Naive thymus-derived CD4-positive, alpha-beta T cell (primary cell): ENCODE measurements around the gene LANCL3. TPM values are rescaled to one million over a fixed set of nuclear protein-coding genes. Genes with fewer than 3 reads are reported as not detected.
"Not testable (repeated sequence)": the region's sequence is repeated elsewhere in the genome, so short reads cannot be mapped to it uniquely, and the experiment has no call there.

Experiments
- ATAC-seq: fragments of 150-1000 bp; cut with Tn5 transposase; 2 replicates; pipeline ENCODE4 v1.10.0; 2021; ENCODE audit warnings: mild to moderate bottlenecking, moderate library complexity
- CTCF ChIA-PET: fragments of 350-600 bp; sonication (Branson Sonifier 250); formaldehyde crosslinking; loops from one replicate; lab custom pipeline; 2021; ENCODE audit warnings: antibody characterized with exemption; lab: Charles Lee
- POLR2A ChIA-PET: fragments of 350-600 bp; sonication (Branson Sonifier 250); formaldehyde crosslinking; loops from one replicate; lab custom pipeline; 2021; ENCODE audit warnings: antibody characterized with exemption, inconsistent platforms; lab: Charles Lee
- DNase-seq, 9 donors: peaks; one replicate each; pipeline versions ENCODE4 v3.0.0 to v3.0.0-alpha.2; 2020 to 2022; ENCODE audit warnings: mixed read lengths in 1 of 9
- H3K27ac ChIP-seq: one replicate; pipeline ENCODE4 v1.7.0; 2013; ENCODE audit warnings: mild to moderate bottlenecking, low read depth, low read length, moderate library complexity
- H3K27me3 ChIP-seq, 2 donors: one replicate each; pipeline ENCODE4 v1.7.0; 2013; ENCODE audit warnings: low read length in 2 of 2, mild to moderate bottlenecking in 2 of 2, moderate library complexity in 2 of 2; ENCODE audit not compliant: control insufficient read depth in 2 of 2, insufficient read depth in 2 of 2
- H3K36me3 ChIP-seq, 3 experiments: 1 replicate in 2 of 3; 2 replicates in 1 of 3; pipeline ENCODE4 v1.7.0; 2013; ENCODE audit warnings: low read length in 3 of 3, mild to moderate bottlenecking in 3 of 3, moderate library complexity in 1 of 3; ENCODE audit not compliant: insufficient read depth in 3 of 3, control insufficient read depth in 2 of 3
- H3K4me1 ChIP-seq, 2 donors: one replicate each; pipeline ENCODE4 v1.7.0; 2013; ENCODE audit warnings: low read length in 2 of 2, mild to moderate bottlenecking in 2 of 2, moderate library complexity in 1 of 2; ENCODE audit not compliant: control insufficient read depth in 2 of 2, insufficient read depth in 2 of 2
- H3K4me3 ChIP-seq: 2 replicates; pipeline ENCODE4 v1.7.0; 2013; ENCODE audit warnings: mild to moderate bottlenecking, low read length
- H3K9me3 ChIP-seq, 3 experiments: 1 replicate in 2 of 3; 2 replicates in 1 of 3; pipeline ENCODE4 v1.7.0; 2013; ENCODE audit warnings: low read length in 3 of 3; ENCODE audit not compliant: control insufficient read depth in 2 of 3
- H3K27ac Mint-ChIP-seq, 9 donors: one replicate each; pipeline ENCODE4 v1.8.0; 2020 to 2022; ENCODE audit warnings: mixed read lengths in 9 of 9, mild to moderate bottlenecking in 8 of 9, moderate library complexity in 5 of 9, inconsistent platforms in 2 of 9
- H3K27me3 Mint-ChIP-seq, 5 donors: one replicate each; pipeline ENCODE4 v1.8.0; 2021 to 2022; ENCODE audit warnings: mixed read lengths in 5 of 5, mild to moderate bottlenecking in 1 of 5
- H3K36me3 Mint-ChIP-seq, 5 donors: one replicate each; pipeline ENCODE4 v1.8.0; 2020 to 2022; ENCODE audit warnings: mixed read lengths in 5 of 5, mild to moderate bottlenecking in 3 of 5, inconsistent platforms in 1 of 5
- H3K4me1 Mint-ChIP-seq, 7 donors: one replicate each; pipeline ENCODE4 v1.8.0; 2020 to 2022; ENCODE audit warnings: mixed read lengths in 7 of 7, mild to moderate bottlenecking in 3 of 7, inconsistent platforms in 1 of 7
- H3K4me3 Mint-ChIP-seq, 10 donors: one replicate each; pipeline ENCODE4 v1.8.0; 2020 to 2022; ENCODE audit warnings: mild to moderate bottlenecking in 10 of 10, mixed read lengths in 10 of 10, moderate library complexity in 6 of 10, inconsistent platforms in 2 of 10
- H3K9me3 Mint-ChIP-seq, 11 donors: one replicate each; pipeline ENCODE4 v1.8.0; 2020 to 2022; ENCODE audit warnings: mixed read lengths in 11 of 11, mild to moderate bottlenecking in 4 of 11, inconsistent platforms in 1 of 11, moderate library complexity in 1 of 11
- intact Hi-C, 2 donors: fragments of 100-400 bp; cut with micrococcal nuclease; formaldehyde crosslinking; loops; one replicate each; pipeline ENCODE4 v1.15.1; 2023
- polyA plus RNA-seq, 2 donors: library from polyadenylated mRNA; unstranded; fragments of 300-500 nt; fragmentation: Illumina TruSeq; gene quantifications; one replicate each; pipeline ENCODE4 v1.2.3, GENCODE V29; 2021
- total RNA-seq, 6 experiments: library from RNA in 5 of 6; stranded (reverse) in 5 of 6; gene quantifications; 1 replicate in 5 of 6; 2 replicates in 1 of 6; pipeline ENCODE4 v1.2.3 and lab custom pipeline; 2021 to 2026

The LANCL3 gene
- total and polyA plus RNA-seq, 7 experiments from 2014 or later: 0.03 to 0.53 (median 0.16) TPM; not detected in 2

DNA sequence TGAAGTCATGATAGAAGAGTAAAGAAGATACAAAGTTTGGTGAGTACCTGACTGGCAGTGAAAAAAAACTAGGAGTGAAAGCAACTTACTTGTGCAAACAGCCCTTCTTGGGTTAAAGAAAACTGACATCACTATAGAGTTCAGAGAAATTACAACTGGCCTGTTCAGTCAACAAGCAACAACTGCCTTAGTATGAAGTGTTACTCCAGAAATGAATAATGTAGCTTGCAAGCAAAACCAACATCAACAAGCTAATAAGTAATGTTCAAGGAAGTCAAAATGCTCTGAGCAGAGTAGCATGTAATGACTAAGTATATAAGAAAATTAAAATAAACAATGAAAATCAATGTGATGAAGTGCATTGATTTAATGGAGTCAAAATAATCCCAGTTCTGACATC is 21.8 kb upstream of the LANCL3 start:
- H3K27ac Mint-ChIP-seq, intact Hi-C loops, H3K36me3 Mint-ChIP-seq, CTCF ChIA-PET, ATAC-seq, H3K9me3 Mint-ChIP-seq, H3K4me3 Mint-ChIP-seq, H3K36me3 ChIP-seq, POLR2A ChIA-PET, H3K4me3 ChIP-seq, H3K27me3 Mint-ChIP-seq, DNase-seq, H3K27ac ChIP-seq, H3K27me3 ChIP-seq, H3K4me1 ChIP-seq, H3K4me1 Mint-ChIP-seq, H3K9me3 ChIP-seq: not testable (repeated sequence)

- H3K27me3 ChIP-seq: no peaks in the 10 kb centered on the region
- H3K27ac Mint-ChIP-seq: no peak overlapping the region
- H3K9me3 ChIP-seq: no peaks in the 10 kb centered on the region
- no peaks in the 10 kb centered on the region for H3K36me3 ChIP-seq
- CTCF ChIA-PET: no interaction called here
- H3K4me3 ChIP-seq: no peak overlapping the region
- intact Hi-C loops: no loop called here
- H3K27ac ChIP-seq: no peak overlapping the region
- H3K4me3 Mint-ChIP-seq: no peak overlapping the region
- H3K36me3 Mint-ChIP-seq: no peaks in the 10 kb centered on the region
- DNase-seq (no peak), ATAC-seq (no peak)
- no peaks in the 10 kb centered on the region for H3K4me1 ChIP-seq
- POLR2A ChIA-PET: no interaction called here
- peaks cover 0 to 2% (median 0%) of the 10 kb centered on the region in 5 donors for H3K27me3 Mint-ChIP-seq
- peaks cover 0 to 2% (median 0%) of the 10 kb centered on the region in 11 donors for H3K9me3 Mint-ChIP-seq
- peaks cover 0 to 1% (median 0%) of the 10 kb centered on the region in 7 donors for H3K4me1 Mint-ChIP-seq
These were observed 18.0 kb upstream of the LANCL3 start for GRCh38 chrX:37553476-37553875.

DNA sequence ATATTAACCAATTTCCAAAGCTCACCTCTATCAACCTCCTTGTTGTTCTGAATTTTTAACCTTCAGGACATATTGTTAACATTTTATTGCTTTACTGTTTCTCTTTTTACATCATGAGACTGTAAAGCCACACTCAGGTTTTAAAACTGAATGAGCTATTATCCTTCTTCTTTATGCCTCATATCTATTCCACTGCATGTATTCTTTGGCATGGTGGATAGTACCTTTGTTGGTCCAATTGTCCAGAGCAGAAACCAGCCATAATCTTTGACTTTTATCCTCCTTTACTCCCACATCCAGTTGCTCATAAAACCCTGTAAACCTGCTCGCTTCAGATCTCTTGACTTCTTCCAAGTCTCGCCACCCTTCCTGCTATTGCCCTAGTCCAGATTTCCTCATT is 6.2 kb upstream of the LANCL3 start:
- peaks cover 0 to 20% (median 0%) of the 10 kb centered on the region in 5 donors for H3K27me3 Mint-ChIP-seq
- H3K4me1 ChIP-seq, ATAC-seq, H3K4me1 Mint-ChIP-seq, H3K27ac ChIP-seq, H3K36me3 Mint-ChIP-seq, intact Hi-C loops, H3K4me3 ChIP-seq, POLR2A ChIA-PET, H3K4me3 Mint-ChIP-seq, H3K27me3 ChIP-seq, CTCF ChIA-PET, H3K27ac Mint-ChIP-seq, H3K9me3 ChIP-seq, H3K36me3 ChIP-seq, DNase-seq, H3K9me3 Mint-ChIP-seq: not testable (repeated sequence)

DNA sequence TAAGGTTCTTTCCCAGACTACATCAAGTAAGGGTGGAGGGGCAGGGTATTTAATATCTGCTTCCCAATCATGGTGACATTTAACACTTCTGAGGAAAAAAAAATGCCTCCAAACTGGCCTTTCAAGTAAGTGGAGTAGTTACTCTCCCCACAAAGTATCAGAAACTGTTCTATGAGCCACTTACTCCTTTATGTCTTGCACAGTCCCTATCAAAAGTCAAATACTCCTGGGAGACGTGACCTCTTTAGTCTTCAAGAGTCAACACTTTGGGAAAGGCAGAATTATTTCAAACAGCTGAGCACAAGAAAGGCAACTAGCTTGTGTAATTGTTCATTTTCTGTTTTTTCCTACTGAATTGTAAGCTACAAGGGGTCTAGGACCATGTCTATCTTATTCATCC is 1.1 kb upstream of the LANCL3 start:
- ATAC-seq, H3K27ac Mint-ChIP-seq, H3K27ac ChIP-seq, POLR2A ChIA-PET, H3K4me1 ChIP-seq, H3K36me3 Mint-ChIP-seq, DNase-seq, H3K36me3 ChIP-seq, H3K4me3 ChIP-seq, H3K27me3 ChIP-seq, H3K9me3 Mint-ChIP-seq, CTCF ChIA-PET, H3K4me3 Mint-ChIP-seq, H3K9me3 ChIP-seq: not testable (repeated sequence)
- intact Hi-C loops: loop anchor here in 1 of 2 donors (10.0 kb wide), 1 partner anchor 254 kb away; no protein-coding TSS in a partner anchor
- H3K27me3 Mint-ChIP-seq: peaks cover 7 to 40% (median 12%) of the 10 kb centered on the region in 5 donors
- peaks cover 4 to 15% (median 7%) of the 10 kb centered on the region in 7 donors for H3K4me1 Mint-ChIP-seq

DNA sequence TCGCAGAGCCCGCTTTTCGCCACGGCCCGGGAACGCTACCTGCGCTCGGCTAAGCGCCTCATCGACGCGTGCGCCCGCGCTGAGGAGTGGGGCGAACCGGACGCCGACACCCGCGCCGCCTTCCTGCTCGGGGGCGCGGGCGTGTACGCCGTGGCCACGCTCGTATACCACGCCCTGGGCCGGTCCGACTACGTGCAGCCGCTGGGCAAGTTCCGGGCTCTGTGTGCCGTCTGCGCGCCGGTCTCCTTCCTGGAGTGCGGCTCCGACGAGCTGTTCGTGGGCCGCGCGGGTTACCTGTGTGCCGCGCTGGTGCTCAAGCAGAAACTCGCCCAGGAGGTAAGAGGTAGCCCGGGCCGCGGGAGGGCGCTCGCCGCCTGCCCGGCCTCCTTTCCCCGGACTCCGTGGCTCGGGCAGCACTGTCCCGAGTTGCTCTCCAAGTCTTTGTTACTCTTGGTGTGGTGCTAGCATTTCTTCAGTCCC is 687 bp downstream of the LANCL3 start:
- POLR2A ChIA-PET, CTCF ChIA-PET: not testable (repeated sequence)

GRCh38 chrX:37573121-37573520 is 1.7 kb downstream of the LANCL3 start:
- CTCF ChIA-PET, H3K27ac Mint-ChIP-seq, H3K9me3 Mint-ChIP-seq: not testable (repeated sequence)

More for the DNA sequence above, 687 bp downstream of the LANCL3 start:
- peak overlapping the region; percentile 34 to 88 (median 74) for H3K4me3 Mint-ChIP-seq
- H3K36me3 Mint-ChIP-seq, H3K36me3 ChIP-seq, H3K9me3 ChIP-seq, H3K4me3 ChIP-seq, H3K27ac ChIP-seq, H3K27me3 ChIP-seq, H3K9me3 Mint-ChIP-seq, H3K4me1 ChIP-seq: not testable (repeated sequence)
- DNase-seq (peak in 1 of 9 donors; percentile 28), ATAC-seq (peak; percentile 70)
- H3K27ac Mint-ChIP-seq: peak overlapping the region in 1 of 9 donors; percentile 61
- peaks cover 7 to 27% (median 20%) of the 10 kb centered on the region in 5 donors for H3K27me3 Mint-ChIP-seq
- H3K4me1 Mint-ChIP-seq: peaks cover 4 to 15% (median 7%) of the 10 kb centered on the region in 7 donors
- intact Hi-C loops: loop anchor here in 1 of 2 donors (10.0 kb wide), 1 partner anchor 253 kb away; no protein-coding TSS in a partner anchor

GRCh38 chrX:37578045-37578444 is 6.6 kb downstream of the LANCL3 start:
- Mint-ChIP-seq H3K36me3 (peaks cover 0 to 4% (median 0%) of the 10 kb centered on the region in 5 donors), H3K4me1 (peaks cover 0 to 8% (median 0%) of the 10 kb centered on the region in 7 donors), H3K9me3 (no peaks in the 10 kb centered on the region), H3K4me3 (no peak overlapping the region), H3K27ac (no peak overlapping the region), H3K27me3 (peaks cover 3 to 21% (median 14%) of the 10 kb centered on the region in 5 donors)
- POLR2A ChIA-PET: no interaction called here
- H3K4me1 ChIP-seq: no peaks in the 10 kb centered on the region
- DNase-seq (no peak), ATAC-seq (no peak)
- H3K27me3 ChIP-seq: no peaks in the 10 kb centered on the region
- no peak overlapping the region for H3K27ac ChIP-seq
- no peak overlapping the region for H3K4me3 ChIP-seq
- intact Hi-C loops: loop anchor here in 1 of 2 donors (10.0 kb wide), 1 partner anchor 247 kb away; no protein-coding TSS in a partner anchor
- H3K9me3 ChIP-seq: no peaks in the 10 kb centered on the region
- no peaks in the 10 kb centered on the region for H3K36me3 ChIP-seq
- CTCF ChIA-PET: no interaction called here

More at GRCh38 chrX:37573121-37573520, 1.7 kb downstream of the LANCL3 start:
- intact Hi-C loops: loop anchor here in 1 of 2 donors (10.0 kb wide), 1 partner anchor 252 kb away; no protein-coding TSS in a partner anchor
- peaks cover 4 to 15% (median 7%) of the 10 kb centered on the region in 7 donors for H3K4me1 Mint-ChIP-seq
- H3K4me3 ChIP-seq, H3K27me3 ChIP-seq, H3K9me3 ChIP-seq, H3K36me3 ChIP-seq, H3K4me1 ChIP-seq, H3K27ac ChIP-seq, H3K36me3 Mint-ChIP-seq, ATAC-seq, POLR2A ChIA-PET, DNase-seq: not testable (repeated sequence)
- H3K4me3 Mint-ChIP-seq: peak overlapping the region in 3 of 10 donors; percentile 81 to 88 (median 85)
- H3K27me3 Mint-ChIP-seq: peaks cover 7 to 26% (median 20%) of the 10 kb centered on the region in 5 donors
